Transverse colon (tissue), 3 donors: ENCODE results near the gene ZNF654.

ENCODE experiments used
- CTCF ChIP-seq, 5 experiments: fragments of 200-600 bp in 3 of 5; fragments of 450-650 bp in 2 of 5; sonication (generic) in 3 of 5; IDR thresholded peaks; 1 replicate in 2 of 5; 2 replicates in 3 of 5; pipeline ENCODE4 v1.5.1; 2016 to 2017; ENCODE audit warnings: antibody characterized with exemption in 5 of 5, inconsistent platforms in 3 of 5, mild to moderate bottlenecking in 2 of 5, moderate library complexity in 1 of 5
- EP300 ChIP-seq: sonication (generic); formaldehyde crosslinking; IDR thresholded peaks from one replicate; pipeline ENCODE4 v1.6.1; 2017; ENCODE audit warnings: antibody characterized with exemption, low read depth

DNA sequence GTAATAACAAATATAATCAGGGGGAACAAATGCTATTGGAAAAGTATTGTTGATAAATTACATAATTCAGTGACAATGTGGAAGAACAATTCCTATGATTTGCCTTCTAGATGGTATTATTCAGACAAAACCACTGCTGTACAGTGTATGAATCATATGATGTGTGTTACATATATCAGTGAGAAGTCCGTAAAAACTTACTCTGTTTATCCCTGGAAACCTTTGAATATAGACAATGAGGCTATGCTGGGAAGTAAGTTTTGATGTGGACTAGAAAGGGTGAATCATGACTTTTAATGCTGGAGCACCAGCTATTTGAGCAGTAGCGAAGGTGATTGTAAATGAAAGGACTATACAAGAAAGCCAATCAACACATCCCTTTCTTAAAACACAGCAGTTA lies 108.6 kb downstream of the ZNF654 start:
- TF ChIP-seq CTCF (IDR thresholded peaks at IDR 0.05), result no peak
- no peak for TF ChIP-seq EP300
